Skeletal muscle cell (primary cell): ENCODE results near the gene SMYD5.

Experiments used
- DNase-seq: peaks from one replicate; pipeline ENCODE4 v3.0.0-alpha.2; 2010; ENCODE audit warnings: low read depth
- H3K4me3 ChIP-seq: 2 replicates; pipeline ENCODE4 v1.5.1; 2011; ENCODE audit warnings: low read depth, mild to moderate bottlenecking, control low read depth, low read length, moderate library complexity

The SMYD5 gene

GRCh38 chr2:73203055-73203681 is 10.9 kb upstream of the SMYD5 start:
- DNase-seq, result no peak
- no peak overlapping the region for H3K4me3 ChIP-seq

GRCh38 chr2:73205611-73206010 is 8.4 kb upstream of the SMYD5 start:
- DNase-seq, result no peak
- H3K4me3 ChIP-seq, result no peak overlapping the region

GRCh38 chr2:73208258-73208657 is 5.8 kb upstream of the SMYD5 start:
- no peak overlapping the region for H3K4me3 ChIP-seq
- DNase-seq, result no peak

GRCh38 chr2:73210019-73210418 is 4.0 kb upstream of the SMYD5 start:
- DNase-seq, result no peak
- H3K4me3 ChIP-seq, result no peak overlapping the region

- DNase-seq, result no peak
- no peak overlapping the region for H3K4me3 ChIP-seq
Measured at GRCh38 chr2:73210696-73211095, 3.3 kb upstream of the SMYD5 start.

GRCh38 chr2:73212098-73212447 is 2.0 kb upstream of the SMYD5 start:
- H3K4me3 ChIP-seq, result no peak overlapping the region
- DNase-seq, result no peak

GRCh38 chr2:73212448-73213176 is 1.4 kb upstream of the SMYD5 start:
- peak; percentile 69 for DNase-seq
- H3K4me3 ChIP-seq, result no peak overlapping the region

GRCh38 chr2:73215254-73215653 is 1.2 kb downstream of the SMYD5 start:
- no peak for DNase-seq
- peak overlapping the region; percentile 60 for H3K4me3 ChIP-seq

DNA sequence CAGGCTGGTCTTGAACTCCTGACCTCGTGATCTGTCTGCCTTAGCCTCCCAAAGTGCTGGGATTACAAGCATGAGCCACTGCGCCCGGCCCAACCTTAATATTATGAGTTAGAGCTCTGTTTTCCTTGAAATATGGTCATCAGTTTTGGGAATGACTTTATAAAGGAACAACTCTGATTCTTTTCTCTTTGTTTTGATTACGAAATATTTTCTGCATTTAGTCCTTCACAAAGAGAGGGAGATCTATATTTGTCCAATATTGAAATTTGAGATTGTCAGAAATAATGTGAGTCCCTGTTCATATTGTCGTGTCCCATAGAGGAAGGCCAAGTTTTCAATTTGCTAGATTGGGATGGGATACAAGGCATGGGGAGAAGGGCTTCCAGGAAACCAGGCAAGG is 3.1 kb downstream of the SMYD5 start:
- DNase-seq, result no peak
- no peak overlapping the region for H3K4me3 ChIP-seq

DNA sequence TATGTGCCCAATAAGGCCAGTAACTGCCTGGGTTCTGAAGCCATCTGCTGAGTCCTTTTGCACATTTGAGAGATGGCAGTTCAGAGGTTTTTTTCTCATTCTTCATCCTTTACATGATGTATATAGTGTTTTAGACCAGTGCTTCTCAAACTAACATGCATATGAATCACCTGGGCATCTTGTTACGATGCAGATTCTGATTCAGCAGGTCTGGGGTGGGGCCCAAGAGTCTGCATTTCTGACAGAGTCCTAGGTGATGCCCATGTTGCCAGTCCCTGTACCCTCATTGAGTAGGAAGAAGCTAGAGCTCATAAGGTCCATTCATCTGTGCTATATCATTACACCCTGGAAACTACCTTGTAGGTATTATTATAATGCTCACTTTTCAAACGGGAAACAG is 3.8 kb downstream of the SMYD5 start:
- no peak for DNase-seq
- H3K4me3 ChIP-seq, result no peak overlapping the region

DNA sequence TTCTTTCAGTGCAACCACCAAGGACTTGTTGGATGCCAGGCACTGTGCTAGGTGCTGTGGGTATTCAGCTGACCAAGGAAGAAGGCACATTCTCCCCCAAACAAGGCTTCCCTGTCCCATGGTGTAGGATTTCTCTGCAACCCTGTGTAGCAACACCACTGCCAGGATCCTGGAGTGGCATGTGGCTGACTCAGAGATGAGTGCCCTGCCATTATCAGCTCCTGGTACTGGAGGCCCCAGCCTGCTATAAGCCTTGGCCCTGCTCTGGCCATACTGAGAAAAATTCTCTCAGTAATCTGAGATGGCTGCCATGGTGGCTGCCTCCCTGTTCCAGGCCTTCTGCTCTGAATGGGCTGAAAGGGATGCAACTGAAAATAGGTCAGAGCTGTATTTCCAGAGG is 4.3 kb downstream of the SMYD5 start:
- DNase-seq, result peak; percentile 23
- no peak overlapping the region for H3K4me3 ChIP-seq

DNA sequence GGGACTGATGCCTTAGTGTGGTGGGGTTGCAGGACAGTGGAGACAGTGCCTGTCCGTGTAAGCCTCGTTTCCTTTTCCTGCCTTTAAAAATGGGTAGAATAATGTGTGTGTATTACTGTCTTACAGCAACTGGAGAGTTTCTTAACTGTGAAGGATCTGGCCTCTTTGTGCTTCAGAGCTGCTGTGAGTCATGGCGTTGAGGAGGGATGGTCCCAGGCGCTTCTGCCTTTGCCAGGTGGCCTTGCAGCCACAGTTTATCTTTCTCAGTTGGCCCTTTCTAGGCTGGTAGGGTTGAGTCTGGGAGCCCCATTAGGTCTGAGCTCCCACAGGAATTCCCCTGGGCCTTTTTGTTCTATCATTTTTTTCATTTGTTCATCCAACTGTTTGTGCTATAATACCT is 9.8 kb downstream of the SMYD5 start:
- DNase-seq, result no peak
- H3K4me3 ChIP-seq, result no peak overlapping the region

- H3K4me3 ChIP-seq, result no peak overlapping the region
- DNase-seq, result no peak
Measured at GRCh38 chr2:73225513-73226360, 11.7 kb downstream of the SMYD5 start.

DNA sequence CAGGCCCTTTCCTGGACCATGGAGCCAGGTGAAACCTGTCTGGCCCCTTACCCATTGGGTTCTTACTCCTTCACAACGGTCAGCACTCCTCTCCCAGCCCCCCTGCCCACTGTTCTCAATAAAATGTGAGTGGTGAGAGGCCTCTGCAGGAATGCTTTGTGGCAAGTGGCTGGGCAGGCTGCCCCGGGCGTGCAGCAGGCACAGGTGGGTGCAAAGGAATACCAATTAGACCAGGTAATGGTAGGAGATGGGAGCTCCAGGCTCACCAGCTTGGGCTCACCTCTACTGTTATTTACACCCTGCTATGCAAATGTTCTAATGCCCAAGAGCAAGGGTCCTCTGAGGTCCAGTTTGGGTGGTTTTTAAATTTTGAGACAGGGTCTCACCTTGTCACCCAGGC is 13.0 kb downstream of the SMYD5 start:
- no peak overlapping the region for H3K4me3 ChIP-seq
- DNase-seq, result no peak

- no peak overlapping the region for H3K4me3 ChIP-seq
- no peak for DNase-seq
Measured at GRCh38 chr2:73228631-73229030, 14.6 kb downstream of the SMYD5 start.

- H3K4me3 ChIP-seq, result peak overlapping the region; percentile 95
- no peak for DNase-seq
Measured at GRCh38 chr2:73232403-73233153, 18.5 kb downstream of the SMYD5 start.

- peak within 1 kb of the TSS; percentile 95 for H3K4me3 ChIP-seq
- peak; percentile 99 for DNase-seq
Measured at GRCh38 chr2:73233154-73233931, 19.3 kb downstream of the SMYD5 start, which contains the start of gene PRADC1. Gene PRADC1 (minus strand): TSS chr2:73233239. CDS start chr2:73233160, 79 bp downstream.

- peak; percentile 72 for DNase-seq
Measured at GRCh38 chr2:73233932-73234832, 20.1 kb downstream of the SMYD5 start, which contains the start of gene CCT7. Gene CCT7 (plus strand): TSS chr2:73234308. CDS start chr2:73234379, 71 bp downstream.

More at GRCh38 chr2:73233932-73234832, 20.1 kb downstream of the SMYD5 start, which contains the start of gene CCT7:
- peak within 1 kb of the TSS; percentile 95 for H3K4me3 ChIP-seq
